H1 (cell line): ENCODE results near the gene RHOBTB3. TPM values are rescaled to one million over a fixed set of nuclear protein-coding genes. Genes with fewer than 3 reads are reported as not detected.

Experiments
- CTCF ChIA-PET: fragments of 300-600 bp; sonication (Branson Sonifier 250); formaldehyde crosslinking; loops from one replicate; lab custom pipeline; 2021; ENCODE audit not compliant: partially characterized antibody; lab: Charles Lee
- POLR2A ChIA-PET: fragments of 300-600 bp; sonication (Branson Sonifier 250); formaldehyde crosslinking; loops from one replicate; lab custom pipeline; 2021; ENCODE audit warnings: inconsistent platforms; ENCODE audit not compliant: partially characterized antibody; lab: Charles Lee
- DNase-seq, 2 experiments: peaks; one replicate each; pipeline versions ENCODE4 v3.0.0 to v3.0.0-alpha.2; 2010 to 2022; ENCODE audit warnings: low spot score in 2 of 2, low read depth in 1 of 2, mixed read lengths in 1 of 2
- FAIRE-seq: peaks from 2 replicates; lab custom pipeline; 2011; peaks lifted over from hg19 to GRCh38; lab: Jason Lieb, UNC
- H2AFZ ChIP-seq: 2 replicates; pipeline ENCODE4 v1.8.1; 2012; ENCODE audit warnings: low read length, inconsistent platforms
- H2AK5ac ChIP-seq: 2 replicates; pipeline ENCODE4 v1.6.1; 2013; ENCODE audit warnings: low read depth, low read length
- H2BK120ac ChIP-seq: replicated peaks from 2 replicates; pipeline ENCODE3; 2013; ENCODE audit warnings: low read depth, low read length, inconsistent platforms
- H2BK12ac ChIP-seq: 2 replicates; pipeline ENCODE4 v1.6.1; 2013; ENCODE audit warnings: low read depth, low read length
- H2BK15ac ChIP-seq: 2 replicates; pipeline ENCODE4 v1.6.1; 2013; ENCODE audit warnings: low read length
- H2BK20ac ChIP-seq: 2 replicates; pipeline ENCODE4 v1.6.1; 2013; ENCODE audit warnings: low read length
- H2BK5ac ChIP-seq: 2 replicates; pipeline ENCODE4 v1.6.1; 2013; ENCODE audit warnings: low read depth, low read length
- H3K14ac ChIP-seq: 2 replicates; pipeline ENCODE4 v1.6.1; 2013; ENCODE audit warnings: inconsistent platforms; ENCODE audit not compliant: insufficient read length
- H3K18ac ChIP-seq: 2 replicates; pipeline ENCODE4 v1.6.1; 2013; ENCODE audit warnings: low read length; ENCODE audit errors: extremely low read depth
- H3K23ac ChIP-seq: 2 replicates; pipeline ENCODE4 v1.6.1; 2013; ENCODE audit warnings: inconsistent platforms; ENCODE audit not compliant: insufficient read length
- H3K23me2 ChIP-seq: 2 replicates; pipeline ENCODE4 v1.6.1; 2013; ENCODE audit warnings: low read depth, low read length
- H3K27ac ChIP-seq: 2 replicates; pipeline ENCODE4 v1.6.1; 2011; ENCODE audit warnings: low read depth, low read length, inconsistent platforms
- H3K27me3 ChIP-seq, 4 experiments: replicated peaks in 1 of 4; 1 replicate in 1 of 4; 2 replicates in 3 of 4; pipeline versions ENCODE4 v1.6.1 to v1.8.1; 2011 to 2013; ENCODE audit warnings: low read length in 3 of 4, mild to moderate bottlenecking in 3 of 4, inconsistent platforms in 2 of 4, mixed read lengths in 2 of 4, moderate library complexity in 1 of 4; ENCODE audit not compliant: control insufficient read depth in 3 of 4, insufficient read depth in 3 of 4; ENCODE audit errors: extremely low read depth in 1 of 4
- H3K36me3 ChIP-seq, 4 experiments: 2 replicates each; pipeline versions ENCODE4 v1.6.1 to v1.8.1; 2011 to 2013; ENCODE audit warnings: mild to moderate bottlenecking in 4 of 4, low read length in 3 of 4, moderate library complexity in 2 of 4, control low read depth in 1 of 4, inconsistent platforms in 1 of 4; ENCODE audit not compliant: insufficient read depth in 4 of 4, control insufficient read depth in 2 of 4
- H3K4ac ChIP-seq: replicated peaks from 2 replicates; pipeline ENCODE3; 2013; ENCODE audit warnings: low read length, low read depth, mixed read lengths, inconsistent platforms; ENCODE audit not compliant: insufficient read length
- H3K4me1 ChIP-seq, 4 experiments: replicated peaks in 1 of 4; 1 replicate in 1 of 4; 2 replicates in 3 of 4; pipeline versions ENCODE4 v1.6.1 to v1.8.1; 2011 to 2013; ENCODE audit warnings: low read length in 3 of 4, inconsistent platforms in 2 of 4, mixed read lengths in 1 of 4; ENCODE audit not compliant: insufficient read depth in 4 of 4, control insufficient read depth in 3 of 4
- H3K4me2 ChIP-seq, 2 experiments: 2 replicates each; pipeline versions ENCODE4 v1.6.1 to v1.8.1; 2011 to 2013; ENCODE audit warnings: low read depth in 2 of 2, low read length in 2 of 2, control low read depth in 1 of 2, inconsistent platforms in 1 of 2, mild to moderate bottlenecking in 1 of 2; ENCODE audit not compliant: insufficient read depth in 1 of 2
- H3K4me3 ChIP-seq, 4 experiments: fragments of 200-600, 300-600 bp in 1 of 4; sonication (generic), shearing (Covaris generic), sonication (Bioruptor Twin) in 1 of 4; 2 replicates each; pipeline versions ENCODE4 v1.5.1 to v1.8.1; 2011 to 2016; ENCODE audit warnings: low read length in 4 of 4, low read depth in 3 of 4, control low read depth in 2 of 4, inconsistent platforms in 2 of 4, mild to moderate bottlenecking in 2 of 4, mixed read lengths in 1 of 4, moderate library complexity in 1 of 4; ENCODE audit not compliant: insufficient read depth in 2 of 4; ENCODE audit errors: extremely low read depth in 1 of 4
- H3K56ac ChIP-seq: replicated peaks from 2 replicates; pipeline ENCODE3; 2013; ENCODE audit warnings: low read depth, mild to moderate bottlenecking, mixed read lengths, low read length, inconsistent platforms; ENCODE audit not compliant: insufficient read length
- H3K79me1 ChIP-seq: 2 replicates; pipeline ENCODE4 v1.6.1; 2013; ENCODE audit warnings: low read depth, low read length, control low read depth
- H3K79me2 ChIP-seq, 2 experiments: 2 replicates each; pipeline versions ENCODE4 v1.6.1 to v1.8.1; 2012 to 2013; ENCODE audit warnings: low read length in 2 of 2, mild to moderate bottlenecking in 2 of 2, inconsistent platforms in 1 of 2; ENCODE audit not compliant: insufficient read depth in 2 of 2, control insufficient read depth in 1 of 2
- H3K9ac ChIP-seq, 4 experiments: replicated peaks in 1 of 4; 1 replicate in 1 of 4; 2 replicates in 3 of 4; pipeline versions ENCODE4 v1.6.1 to v1.8.1; 2011 to 2013; ENCODE audit warnings: low read depth in 3 of 4, low read length in 3 of 4, control low read depth in 2 of 4, mild to moderate bottlenecking in 2 of 4, moderate library complexity in 2 of 4, inconsistent platforms in 1 of 4; ENCODE audit errors: extremely low read depth in 1 of 4
- H3K9me3 ChIP-seq, 2 experiments: 2 replicates each; pipeline versions ENCODE4 v1.6.1 to v1.8.1; 2012 to 2013; ENCODE audit warnings: mild to moderate bottlenecking in 2 of 2, moderate library complexity in 2 of 2, control low read depth in 1 of 2, inconsistent platforms in 1 of 2, low read depth in 1 of 2, low read length in 1 of 2, mixed read lengths in 1 of 2; ENCODE audit not compliant: insufficient read depth in 2 of 2
- H4K20me1 ChIP-seq, 2 experiments: replicated peaks in 1 of 2; 2 replicates each; pipeline versions ENCODE3 to v1.8.1; 2011 to 2013; ENCODE audit warnings: inconsistent platforms in 2 of 2, low read length in 2 of 2, mild to moderate bottlenecking in 1 of 2; ENCODE audit not compliant: insufficient read depth in 2 of 2, control insufficient read depth in 1 of 2
- H4K5ac ChIP-seq: 2 replicates; pipeline ENCODE4 v1.6.1; 2013; ENCODE audit warnings: low read length, low read depth, mixed read lengths, inconsistent platforms; ENCODE audit not compliant: insufficient read length
- H4K8ac ChIP-seq: 2 replicates; pipeline ENCODE4 v1.8.0; 2013; ENCODE audit warnings: mild to moderate bottlenecking, moderate library complexity, low read length, inconsistent platforms; ENCODE audit not compliant: insufficient read depth; ENCODE audit errors: extremely low read depth
- H4K91ac ChIP-seq: replicated peaks from 2 replicates; pipeline ENCODE3; 2013; ENCODE audit warnings: low read length, mixed read lengths, inconsistent platforms; ENCODE audit not compliant: insufficient read length
- BRCA1 ChIP-seq: IDR thresholded peaks from 2 replicates; pipeline ENCODE4 v1.6.1; 2012; ENCODE audit warnings: low read depth, low read length, improper control_type of control experiment
- CBX8 ChIP-seq: fragments of 300-800, 300-1000 bp; sonication (generic); IDR thresholded peaks from 2 replicates; pipeline ENCODE4 v1.7.1; 2016; ENCODE audit warnings: low read depth, low read length, borderline replicate concordance
- CTCF ChIP-seq, 3 experiments: IDR thresholded peaks; 1 replicate in 2 of 3; 2 replicates in 1 of 3; pipeline versions ENCODE4 v1.5.1 to v1.6.1; 2011; ENCODE audit warnings: low read length in 3 of 3, mild to moderate bottlenecking in 3 of 3, inconsistent platforms in 2 of 3, low read depth in 1 of 3, moderate library complexity in 1 of 3; ENCODE audit not compliant: insufficient read depth in 1 of 3; ENCODE audit errors: control extremely low read depth in 1 of 3
- SAP30 ChIP-seq: fragments of 300-600 bp; sonication (generic); IDR thresholded peaks from 2 replicates; pipeline ENCODE4 v1.7.1; 2012; ENCODE audit warnings: low read length, moderate library complexity, mild to moderate bottlenecking, inconsistent platforms; ENCODE audit not compliant: insufficient read depth, insufficient replicate concordance
- SIX5 ChIP-seq: IDR thresholded peaks from 2 replicates; pipeline ENCODE4 v1.6.1; 2011; ENCODE audit warnings: mild to moderate bottlenecking, low read depth, low read length
- SP2 ChIP-seq: IDR thresholded peaks from 2 replicates; pipeline ENCODE4 v1.6.1; 2012; ENCODE audit warnings: mild to moderate bottlenecking, low read length, inconsistent platforms
- WGBS, 2 experiments: shearing (Covaris generic) in 1 of 2; methylation state at CpG; one replicate each; pipeline versions ENCODE4 v1.1.6 to v1.1.7; 2013 to 2015; ENCODE audit warnings: low lambda C conversion rate in 2 of 2, mixed read lengths in 2 of 2, inconsistent platforms in 1 of 2, low coverage in 1 of 2, missing lambda C conversion rate in 1 of 2; ENCODE audit not compliant: insufficient replicate concordance in 2 of 2, insufficient coverage in 1 of 2, insufficient read length in 1 of 2; ENCODE audit errors: extremely low coverage in 1 of 2, missing lambda C conversion rate in 1 of 2; 5-methylcytosine and 5-hydroxymethylcytosine counted together
- polyA plus RNA-seq, 7 experiments: library from polyadenylated mRNA; depleted of rRNA in 3 of 7; stranded (reverse) in 5 of 7; unstranded in 2 of 7; fragments of >200 nt in 5 of 7; fragments of 200-250 nt in 2 of 7; gene quantifications; 1 replicate in 5 of 7; 2 replicates in 1 of 7; 4 replicates in 1 of 7; pipeline versions ENCODE4 v1.2.1 to v1.2.3, GENCODE V29; 2011 to 2013; ENCODE audit warnings: missing spikeins in 2 of 7, mixed read lengths in 2 of 7
- total RNA-seq: library from RNA; stranded (reverse); fragmentation: NEBNext Ultra II Directional; extraction: Animal tissue kit (Norgen Biotek cat#: 25700); gene quantifications from 2 replicates; pipeline ENCODE4 v1.2.1, GENCODE V29; 2021
- TF ChIP-seq, protein P1 (sequence below): IDR thresholded peaks from 2 replicates; pipeline ENCODE4 v1.6.1; 2012; ENCODE audit warnings: inconsistent platforms
- TF ChIP-seq, protein P2 (sequence below): IDR thresholded peaks from 2 replicates; pipeline ENCODE4 v1.6.1; 2011; ENCODE audit warnings: low read length, improper control_type of control experiment

The RHOBTB3 gene
- total and polyA plus RNA-seq, 2 of the 8 experiments (the other 6 are each of a cell fraction or from before 2014, with no cell fraction given) = 8.2 to 17.5 TPM

DNA sequence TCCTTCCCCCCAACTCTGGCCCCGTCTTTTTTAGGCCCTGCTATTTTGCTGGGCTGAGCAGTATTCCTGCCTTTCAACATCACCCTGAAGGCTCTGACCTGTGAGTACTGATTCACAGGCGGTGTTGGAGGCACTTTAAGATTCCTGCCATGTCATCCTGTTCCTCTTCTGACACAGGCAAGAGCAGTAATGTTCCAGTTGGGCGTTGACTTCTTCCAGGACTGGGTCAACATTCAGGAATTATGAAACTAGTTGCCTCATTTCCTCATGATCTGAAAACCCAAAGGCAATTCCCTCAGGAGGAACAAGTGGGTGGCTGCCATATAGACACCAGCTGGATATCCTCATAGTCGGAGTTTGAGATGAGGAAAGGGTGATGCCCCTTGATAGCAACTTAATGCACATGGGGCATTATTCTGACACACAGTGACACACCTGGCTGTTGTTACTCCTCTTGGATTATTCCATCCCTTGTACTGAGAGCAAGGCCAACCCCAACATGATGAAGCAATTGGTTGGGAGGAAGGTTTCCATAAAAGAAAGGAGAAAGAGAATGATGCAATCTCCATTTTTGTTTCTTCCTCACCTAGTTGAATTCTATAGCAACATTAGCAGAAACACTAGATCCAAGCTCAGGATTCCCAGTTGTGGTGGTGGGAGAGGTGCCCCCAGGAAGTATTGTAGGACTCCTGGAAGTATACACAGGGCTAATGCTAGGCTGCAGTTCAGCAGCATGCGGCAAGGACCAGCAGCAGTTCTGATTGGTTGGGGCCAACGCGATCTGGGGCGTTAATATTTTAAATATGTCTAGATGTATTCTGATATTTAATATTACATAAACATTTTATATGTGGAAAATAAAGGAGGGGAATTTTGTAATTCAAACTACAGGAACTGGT is 111.0 kb downstream of the RHOBTB3 start:
- H3K79me2 ChIP-seq = no peaks in the 10 kb centered on the region
- FAIRE-seq = no peak
- CTCF ChIA-PET = interaction anchor here (1.3 to 2.9 kb wide), 4 partner anchors 51 to 73 kb away, joined by 3 to 23 read pairs (median 5); no protein-coding TSS in a partner anchor
- TF ChIP-seq SIX5 (no peak), CBX8 (no peak), CTCF (IDR thresholded peaks at IDR 0.05; ENCODE audit: control extremely low read depth in 1 of 3, insufficient read depth in 1 of 3, low read depth in 1 of 3, low read length in 3 of 3) (no peak), SP2 (no peak), SAP30 (no peak), BRCA1 (no peak)
- TF ChIP-seq, protein P1, sequence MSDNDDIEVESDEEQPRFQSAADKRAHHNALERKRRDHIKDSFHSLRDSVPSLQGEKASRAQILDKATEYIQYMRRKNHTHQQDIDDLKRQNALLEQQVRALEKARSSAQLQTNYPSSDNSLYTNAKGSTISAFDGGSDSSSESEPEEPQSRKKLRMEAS = no peak
- TF ChIP-seq, protein P2, sequence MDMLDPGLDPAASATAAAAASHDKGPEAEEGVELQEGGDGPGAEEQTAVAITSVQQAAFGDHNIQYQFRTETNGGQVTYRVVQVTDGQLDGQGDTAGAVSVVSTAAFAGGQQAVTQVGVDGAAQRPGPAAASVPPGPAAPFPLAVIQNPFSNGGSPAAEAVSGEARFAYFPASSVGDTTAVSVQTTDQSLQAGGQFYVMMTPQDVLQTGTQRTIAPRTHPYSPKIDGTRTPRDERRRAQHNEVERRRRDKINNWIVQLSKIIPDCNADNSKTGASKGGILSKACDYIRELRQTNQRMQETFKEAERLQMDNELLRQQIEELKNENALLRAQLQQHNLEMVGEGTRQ = no peak

More for the DNA sequence above, 111.0 kb downstream of the RHOBTB3 start:
- Histone ChIP-seq H3K23me2 (no peaks in the 10 kb centered on the region), H3K9me3 (no peaks in the 10 kb centered on the region), H3K4me3 (no peak overlapping the region), H2BK12ac (no peak overlapping the region), H3K27me3 (no peaks in the 10 kb centered on the region), H3K4me1 (no peaks in the 10 kb centered on the region), H3K18ac (no peak overlapping the region), H2BK5ac (no peak overlapping the region), H2AK5ac (no peak overlapping the region), H3K27ac (no peak overlapping the region), H3K14ac (no peak overlapping the region), H2BK120ac (no peak overlapping the region), H2BK15ac (no peak overlapping the region), H4K91ac (no peak overlapping the region), H3K79me1 (no peaks in the 10 kb centered on the region), H2BK20ac (no peak overlapping the region), H3K4ac (no peak overlapping the region), H4K20me1 (no peaks in the 10 kb centered on the region), H2AFZ (no peak overlapping the region), H3K23ac (no peak overlapping the region), H3K4me2 (no peak overlapping the region), H4K8ac (no peak overlapping the region), H3K36me3 (no peaks in the 10 kb centered on the region), H3K56ac (no peak overlapping the region), H4K5ac (no peak overlapping the region), H3K9ac (no peak overlapping the region)
- WGBS, 2 experiments = 89% methylated on average over 7 of the region's 8 CpGs; no CpG with 5 or more reads in 1 of the 2 experiments
- no peak for DNase-seq
- POLR2A ChIA-PET = no interaction called here
